Vagina (tissue), 2 donors: ENCODE results near the gene BCAS4. TPM values are rescaled to one million over a fixed set of nuclear protein-coding genes. Genes with fewer than 3 reads are reported as not detected.

Experiments used
- DNase-seq, 2 donors: peaks; one replicate each; pipeline ENCODE4 v3.0.0-alpha.2; 2017; ENCODE audit errors: extremely low spot score in 2 of 2
- H3K27ac ChIP-seq: fragments of 200-600 bp; sonication (generic); one replicate; pipeline ENCODE4 v1.5.1; 2019
- H3K27me3 ChIP-seq: fragments of 200-600 bp; sonication (generic); one replicate; pipeline ENCODE4 v1.5.1; 2019
- H3K36me3 ChIP-seq, 2 donors: fragments of 200-600 bp; sonication (generic); one replicate each; pipeline ENCODE4 v1.5.1; 2017 to 2019
- H3K4me1 ChIP-seq: fragments of 200-600 bp; sonication (generic); one replicate; pipeline ENCODE4 v1.5.1; 2019
- H3K4me3 ChIP-seq, 2 donors: fragments of 200-600 bp; sonication (generic); 1 replicate in 1 of 2; 2 replicates in 1 of 2; pipeline ENCODE4 v1.5.1; 2016 to 2019
- H3K9me3 ChIP-seq: fragments of 200-600 bp; sonication (generic); one replicate; pipeline ENCODE4 v1.5.1; 2019
- CTCF ChIP-seq, 3 experiments: fragments of 450-650 bp in 2 of 3; fragments of 200-600 bp in 1 of 3; sonication (generic) in 1 of 3; IDR thresholded peaks; one replicate each; pipeline ENCODE4 v1.5.1; 2017 to 2019; ENCODE audit warnings: antibody characterized with exemption in 3 of 3, mild to moderate bottlenecking in 2 of 3, moderate library complexity in 2 of 3
- POLR2A ChIP-seq, 2 donors: fragments of 450-650 bp; IDR thresholded peaks; one replicate each; pipeline ENCODE4 v1.6.1; 2017; ENCODE audit warnings: antibody characterized with exemption in 2 of 2, mild to moderate bottlenecking in 2 of 2, moderate library complexity in 2 of 2
- POLR2AphosphoS5 ChIP-seq, 2 donors: sonication (generic); formaldehyde crosslinking; IDR thresholded peaks; one replicate each; pipeline ENCODE4 v1.9.0; 2017; ENCODE audit warnings: antibody characterized with exemption in 2 of 2, mild to moderate bottlenecking in 2 of 2, low read depth in 1 of 2; ENCODE audit not compliant: insufficient read depth in 1 of 2
- intact Hi-C: fragments of 100-400 bp; cut with DNase I; formaldehyde crosslinking; loops from one replicate; pipeline ENCODE4 v1.15.1; 2023
- total RNA-seq: library from RNA; depleted of rRNA; stranded (reverse); fragments of >200 nt; gene quantifications from one replicate; pipeline ENCODE4 v1.2.3, GENCODE V29; 2016

BCAS4 gene
- total RNA-seq, 1 donor from 2014 or later = 1.7 TPM

- Histone ChIP-seq H3K27ac (no peak overlapping the region), H3K9me3 (no peaks in the 10 kb centered on the region), H3K36me3 (no peaks in the 10 kb centered on the region), H3K27me3 (no peaks in the 10 kb centered on the region), H3K4me3 (no peak overlapping the region), H3K4me1 (peaks cover 11% of the 10 kb centered on the region)
- DNase-seq = no peak
- intact Hi-C loops = no loop called here
- TF ChIP-seq POLR2AphosphoS5 (IDR thresholded peaks at IDR 0.05; ENCODE audit: insufficient read depth in 1 of 2, low read depth in 1 of 2) (no peak), CTCF (IDR thresholded peaks at IDR 0.05) (no peak), POLR2A (IDR thresholded peaks at IDR 0.05) (no peak)
Measured at GRCh38 chr20:50750145-50750671, 44.7 kb upstream of the BCAS4 start.

- no peaks in the 10 kb centered on the region for H3K27me3 ChIP-seq
Measured at GRCh38 chr20:50753152-50753551, 41.7 kb upstream of the BCAS4 start.

GRCh38 chr20:50754420-50754819 lies 40.4 kb upstream of the BCAS4 start:
- Histone ChIP-seq H3K36me3 (no peaks in the 10 kb centered on the region), H3K27ac (no peak overlapping the region), H3K4me1 (no peaks in the 10 kb centered on the region), H3K27me3 (no peaks in the 10 kb centered on the region), H3K9me3 (no peaks in the 10 kb centered on the region), H3K4me3 (no peak overlapping the region)
- TF ChIP-seq CTCF (IDR thresholded peaks at IDR 0.05) = no peak
- no peak for TF ChIP-seq POLR2A (IDR thresholded peaks at IDR 0.05)
- no peak for TF ChIP-seq POLR2AphosphoS5 (IDR thresholded peaks at IDR 0.05; ENCODE audit: insufficient read depth in 1 of 2, low read depth in 1 of 2)
- DNase-seq = no peak
- intact Hi-C loops = no loop called here

More at GRCh38 chr20:50753152-50753551, 41.7 kb upstream of the BCAS4 start:
- Histone ChIP-seq H3K4me1 (no peaks in the 10 kb centered on the region), H3K27ac (no peak overlapping the region), H3K36me3 (no peaks in the 10 kb centered on the region), H3K4me3 (no peak overlapping the region), H3K9me3 (no peaks in the 10 kb centered on the region)
- no peak for DNase-seq
- intact Hi-C loops = no loop called here
- TF ChIP-seq CTCF (IDR thresholded peaks at IDR 0.05) (no peak), POLR2AphosphoS5 (IDR thresholded peaks at IDR 0.05; ENCODE audit: insufficient read depth in 1 of 2, low read depth in 1 of 2) (no peak), POLR2A (IDR thresholded peaks at IDR 0.05) (no peak)

GRCh38 chr20:50756447-50756846 lies 38.4 kb upstream of the BCAS4 start:
- H3K27me3 ChIP-seq = no peaks in the 10 kb centered on the region

More at GRCh38 chr20:50756447-50756846, 38.4 kb upstream of the BCAS4 start:
- Histone ChIP-seq H3K4me3 (no peak overlapping the region), H3K36me3 (no peaks in the 10 kb centered on the region), H3K27ac (no peak overlapping the region), H3K4me1 (no peaks in the 10 kb centered on the region), H3K9me3 (no peaks in the 10 kb centered on the region)
- DNase-seq = no peak
- intact Hi-C loops = no loop called here
- TF ChIP-seq POLR2A (IDR thresholded peaks at IDR 0.05) (no peak), CTCF (IDR thresholded peaks at IDR 0.05) (no peak), POLR2AphosphoS5 (IDR thresholded peaks at IDR 0.05; ENCODE audit: insufficient read depth in 1 of 2, low read depth in 1 of 2) (no peak)
